NT2/D1 (cell line): ENCODE data around the gene FAM181A.

ENCODE experiments used
- SUZ12 ChIP-seq: IDR thresholded peaks from 2 replicates; pipeline ENCODE4 v1.6.1; 2011; ENCODE audit not compliant: insufficient read length, insufficient read depth; ENCODE audit errors: extremely low read depth
- YY1 ChIP-seq: IDR thresholded peaks from 2 replicates; pipeline ENCODE4 v1.6.1; 2011; ENCODE audit not compliant: insufficient read length, insufficient read depth
- ZNF274 ChIP-seq: IDR thresholded peaks from 2 replicates; pipeline ENCODE4 v1.6.1; 2011; ENCODE audit warnings: mild to moderate bottlenecking, low read depth, low read length

GRCh38 chr14:93928184-93929047 lies 1.3 kb downstream of the FAM181A start:
- TF ChIP-seq SUZ12 (no peak), ZNF274 (no peak), YY1 (no peak)
